HEK293 (cell line): ENCODE data around the gene PPM1E.

Experiments used
- ZFP37 ChIP-seq: fragments of 450-650 bp; formaldehyde crosslinking; IDR thresholded peaks from 2 replicates; pipeline ENCODE4 v1.5.1; 2016; ENCODE audit warnings: missing biosample characterization, missing genetic modification characterization
- ZNF24 ChIP-seq: fragments of 450-650 bp; formaldehyde crosslinking; IDR thresholded peaks from 2 replicates; pipeline ENCODE4 v1.5.1; 2016; ENCODE audit warnings: missing biosample characterization, missing genetic modification characterization
- ZSCAN23 ChIP-seq: fragments of 450-650 bp; formaldehyde crosslinking; IDR thresholded peaks from 2 replicates; pipeline ENCODE4 v1.5.1; 2016; ENCODE audit warnings: missing biosample characterization, missing genetic modification characterization
- TF ChIP-seq, protein P1 (sequence below): fragments of 450-650 bp; formaldehyde crosslinking; IDR thresholded peaks from 2 replicates; pipeline ENCODE4 v1.5.1; 2016; ENCODE audit warnings: missing biosample characterization, missing genetic modification characterization

DNA sequence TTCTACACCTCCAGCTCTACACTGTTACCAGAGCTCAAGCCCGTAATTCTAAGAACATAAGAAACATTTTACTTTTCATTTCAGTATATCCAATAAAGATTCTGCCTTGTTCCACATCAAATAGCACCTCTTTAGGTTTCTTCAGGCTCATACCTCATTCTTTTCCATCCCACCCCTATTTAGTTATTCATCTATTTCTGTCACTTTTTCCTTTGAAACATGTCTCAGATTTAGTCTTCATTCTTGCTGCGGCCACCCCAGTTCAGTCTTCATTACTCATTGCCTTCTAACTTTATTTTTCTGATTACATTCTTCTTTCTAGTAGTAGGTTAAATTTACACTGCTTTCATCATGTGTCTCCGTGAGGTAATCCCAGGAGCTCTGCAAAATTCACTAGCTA lies 33.5 kb downstream of the PPM1E start:
- TF ChIP-seq, protein P1, sequence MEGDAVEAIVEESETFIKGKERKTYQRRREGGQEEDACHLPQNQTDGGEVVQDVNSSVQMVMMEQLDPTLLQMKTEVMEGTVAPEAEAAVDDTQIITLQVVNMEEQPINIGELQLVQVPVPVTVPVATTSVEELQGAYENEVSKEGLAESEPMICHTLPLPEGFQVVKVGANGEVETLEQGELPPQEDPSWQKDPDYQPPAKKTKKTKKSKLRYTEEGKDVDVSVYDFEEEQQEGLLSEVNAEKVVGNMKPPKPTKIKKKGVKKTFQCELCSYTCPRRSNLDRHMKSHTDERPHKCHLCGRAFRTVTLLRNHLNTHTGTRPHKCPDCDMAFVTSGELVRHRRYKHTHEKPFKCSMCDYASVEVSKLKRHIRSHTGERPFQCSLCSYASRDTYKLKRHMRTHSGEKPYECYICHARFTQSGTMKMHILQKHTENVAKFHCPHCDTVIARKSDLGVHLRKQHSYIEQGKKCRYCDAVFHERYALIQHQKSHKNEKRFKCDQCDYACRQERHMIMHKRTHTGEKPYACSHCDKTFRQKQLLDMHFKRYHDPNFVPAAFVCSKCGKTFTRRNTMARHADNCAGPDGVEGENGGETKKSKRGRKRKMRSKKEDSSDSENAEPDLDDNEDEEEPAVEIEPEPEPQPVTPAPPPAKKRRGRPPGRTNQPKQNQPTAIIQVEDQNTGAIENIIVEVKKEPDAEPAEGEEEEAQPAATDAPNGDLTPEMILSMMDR (tag by site-specific recombination), result no peak
- no peak for TF ChIP-seq ZSCAN23 (tag by site-specific recombination)
- no peak for TF ChIP-seq ZNF24 (tag by site-specific recombination)
- TF ChIP-seq ZFP37 (tag by site-specific recombination), result no peak
